B cell (primary cell): Measurements from ENCODE around the gene ATP5ME.

Experiments
- CTCF ChIP-seq: fragments of 200-600 bp; IDR thresholded peaks from one replicate; pipeline ENCODE4 v1.8.0; 2022; ENCODE audit warnings: antibody characterized with exemption, mild to moderate bottlenecking
- EZH2 ChIP-seq: IDR thresholded peaks from 2 replicates; pipeline ENCODE4 v1.6.1; 2012; ENCODE audit warnings: borderline replicate concordance, low read depth, mild to moderate bottlenecking, moderate library complexity, low read length; ENCODE audit not compliant: insufficient read depth, poor library complexity, severe bottlenecking

- TF ChIP-seq CTCF (no peak), EZH2 (no peak)
Measured at GRCh38 chr4:687048-687970, 13.2 kb upstream of the ATP5ME start.
